CD14-positive monocyte (primary cell): Measurements from ENCODE around the gene SETD6. TPM values are rescaled to one million over a fixed set of nuclear protein-coding genes. Genes with fewer than 3 reads are reported as not detected.
A peak's percentile ranks its signal among the peaks of the same experiment; 100 is the strongest.

ENCODE experiments used
- DNase-seq, 3 donors: peaks; one replicate each; pipeline ENCODE4 v3.0.0-alpha.2; 2011 to 2022
- H2AFZ ChIP-seq: 2 replicates; pipeline ENCODE4 v1.6.0; 2012; ENCODE audit warnings: mild to moderate bottlenecking, low read depth, low read length, inconsistent platforms; ENCODE audit not compliant: insufficient read depth, poor library complexity, severe bottlenecking
- H3K27ac ChIP-seq, 2 donors: 1 replicate in 1 of 2; 2 replicates in 1 of 2; pipeline ENCODE4 v1.5.1; 2012 to 2013; ENCODE audit warnings: low read length in 2 of 2, control low read depth in 1 of 2, inconsistent platforms in 1 of 2, low read depth in 1 of 2, mild to moderate bottlenecking in 1 of 2
- H3K27me3 ChIP-seq, 2 donors: one replicate each; pipeline versions ENCODE4 v1.6.0 to v1.6.1; 2011 to 2013; ENCODE audit warnings: low read length in 2 of 2; ENCODE audit not compliant: control insufficient read depth in 2 of 2, insufficient read depth in 2 of 2
- H3K36me3 ChIP-seq, 2 donors: replicated peaks in 1 of 2; 1 replicate in 1 of 2; 2 replicates in 1 of 2; pipeline versions ENCODE4 v1.5.1 to v1.6.1; 2012 to 2013; ENCODE audit warnings: low read length in 2 of 2, control low read depth in 1 of 2, inconsistent platforms in 1 of 2, mild to moderate bottlenecking in 1 of 2; ENCODE audit not compliant: insufficient read depth in 2 of 2, control insufficient read depth in 1 of 2
- H3K4me1 ChIP-seq, 2 donors: 1 replicate in 1 of 2; 2 replicates in 1 of 2; pipeline versions ENCODE4 v1.5.1 to v1.6.1; 2012 to 2013; ENCODE audit warnings: low read length in 2 of 2, control low read depth in 1 of 2, inconsistent platforms in 1 of 2, mild to moderate bottlenecking in 1 of 2, moderate library complexity in 1 of 2; ENCODE audit not compliant: insufficient read depth in 2 of 2, control insufficient read depth in 1 of 2
- H3K4me2 ChIP-seq: replicated peaks from 2 replicates; pipeline ENCODE3; 2012; ENCODE audit warnings: low read length, moderate library complexity, mild to moderate bottlenecking; ENCODE audit not compliant: poor library complexity, severe bottlenecking; ENCODE audit errors: extremely low read depth
- H3K4me3 ChIP-seq, 3 experiments: fragments of 200-600 bp in 1 of 3; sonication (generic) in 1 of 3; replicated peaks in 1 of 3; 1 replicate in 2 of 3; 2 replicates in 1 of 3; pipeline ENCODE4 v1.5.1; 2011 to 2013; ENCODE audit warnings: low read length in 3 of 3, mild to moderate bottlenecking in 3 of 3, control low read depth in 2 of 3, low read depth in 2 of 3, inconsistent platforms in 1 of 3, moderate library complexity in 1 of 3
- H3K79me2 ChIP-seq: 2 replicates; pipeline ENCODE4 v1.6.0; 2012; ENCODE audit warnings: mild to moderate bottlenecking, control low read depth, inconsistent platforms, low read length, moderate library complexity; ENCODE audit not compliant: insufficient read depth
- H3K9ac ChIP-seq: 2 replicates; pipeline ENCODE4 v1.6.0; 2017; ENCODE audit warnings: low read length, mild to moderate bottlenecking; ENCODE audit not compliant: insufficient read depth, poor library complexity, severe bottlenecking
- H3K9me3 ChIP-seq, 2 donors: replicated peaks in 1 of 2; 1 replicate in 1 of 2; 2 replicates in 1 of 2; pipeline versions ENCODE4 v1.5.1 to v1.6.1; 2012 to 2013; ENCODE audit warnings: low read length in 2 of 2, control low read depth in 1 of 2; ENCODE audit not compliant: control insufficient read depth in 1 of 2, insufficient read depth in 1 of 2
- H4K20me1 ChIP-seq: 2 replicates; pipeline ENCODE4 v1.6.0; 2012; ENCODE audit warnings: mild to moderate bottlenecking, low read length, control low read depth, moderate library complexity; ENCODE audit not compliant: insufficient read depth
- H3K27ac Mint-ChIP-seq, 7 donors: one replicate each; pipeline ENCODE4 v1.8.0; 2020; ENCODE audit warnings: mild to moderate bottlenecking in 7 of 7, mixed read lengths in 7 of 7, moderate library complexity in 6 of 7, inconsistent platforms in 2 of 7
- H3K27me3 Mint-ChIP-seq, 3 donors: one replicate each; pipeline ENCODE4 v1.8.0; 2021 to 2022; ENCODE audit warnings: low read depth in 3 of 3, mild to moderate bottlenecking in 3 of 3, mixed read lengths in 3 of 3, moderate library complexity in 3 of 3, inconsistent platforms in 1 of 3
- H3K36me3 Mint-ChIP-seq, 2 donors: one replicate each; pipeline ENCODE4 v1.8.0; 2020; ENCODE audit warnings: mixed read lengths in 2 of 2, inconsistent platforms in 1 of 2, mild to moderate bottlenecking in 1 of 2
- H3K4me1 Mint-ChIP-seq: one replicate; pipeline ENCODE4 v1.8.0; 2020; ENCODE audit warnings: mild to moderate bottlenecking, mixed read lengths
- H3K4me3 Mint-ChIP-seq, 2 donors: one replicate each; pipeline ENCODE4 v1.8.0; 2020; ENCODE audit warnings: mild to moderate bottlenecking in 2 of 2, mixed read lengths in 2 of 2, moderate library complexity in 1 of 2
- H3K9me3 Mint-ChIP-seq, 7 donors: one replicate each; pipeline ENCODE4 v1.8.0; 2020 to 2022; ENCODE audit warnings: mixed read lengths in 7 of 7, mild to moderate bottlenecking in 6 of 7, moderate library complexity in 6 of 7, inconsistent platforms in 2 of 7
- CTCF ChIP-seq: fragments of 200-600 bp; IDR thresholded peaks from one replicate; pipeline ENCODE4 v1.8.0; 2022; ENCODE audit warnings: antibody characterized with exemption, mild to moderate bottlenecking
- WGBS: methylation state at CpG from one replicate; pipeline ENCODE4 v1.1.5; 2013; ENCODE audit warnings: missing lambda C conversion rate; ENCODE audit not compliant: insufficient coverage; 5-methylcytosine and 5-hydroxymethylcytosine counted together
- intact Hi-C, 2 donors: fragments of 100-400 bp; cut with micrococcal nuclease; formaldehyde crosslinking; loops; one replicate each; pipeline versions ENCODE4 v1.15.0 to v1.15.1; 2023
- polyA plus RNA-seq, 3 donors: library from polyadenylated mRNA; depleted of rRNA in 1 of 3; unstranded in 2 of 3; stranded (reverse) in 1 of 3; fragments of 300-500 nt in 2 of 3; fragments of >200 nt in 1 of 3; fragmentation: Illumina TruSeq in 2 of 3; gene quantifications; 1 replicate in 2 of 3; 2 replicates in 1 of 3; pipeline ENCODE4 v1.2.3, GENCODE V29; 2012 to 2021

SETD6 gene
- polyA plus RNA-seq, 3 donors, result 2.5 to 13.7 (median 3.4) TPM

GRCh38 chr16:58542291-58542690 is 27.0 kb downstream of the SETD6 start:
- H3K4me3 Mint-ChIP-seq, result no peak overlapping the region
- no peak for DNase-seq
- no peak overlapping the region for H3K27ac Mint-ChIP-seq
- H3K79me2 ChIP-seq, result no peaks in the 10 kb centered on the region
- H4K20me1 ChIP-seq, result peaks cover 44% of the 10 kb centered on the region
- no peak overlapping the region for H2AFZ ChIP-seq
- no peak overlapping the region for H3K9ac ChIP-seq
- peaks cover 99 to 100% of the 10 kb centered on the region in 2 donors for H3K36me3 ChIP-seq
- no peak overlapping the region for H3K4me3 ChIP-seq
- no peaks in the 10 kb centered on the region for H3K9me3 Mint-ChIP-seq
- H3K36me3 Mint-ChIP-seq, result peaks cover 92 to 98% of the 10 kb centered on the region in 2 donors
- no peaks in the 10 kb centered on the region for H3K27me3 ChIP-seq
- no peaks in the 10 kb centered on the region for H3K4me1 Mint-ChIP-seq
- intact Hi-C loops, result loop anchor here in 1 of 2 donors (5.0 kb wide), 1 partner anchor 40 kb away; no protein-coding TSS in a partner anchor
- WGBS, result 100% methylated on average over 1 of the region's 1 CpG
- no peak for TF ChIP-seq CTCF
- H3K4me1 ChIP-seq, result no peaks in the 10 kb centered on the region
- no peak overlapping the region for H3K27ac ChIP-seq
- H3K27me3 Mint-ChIP-seq, result no peaks in the 10 kb centered on the region
- no peaks in the 10 kb centered on the region for H3K9me3 ChIP-seq
- no peak overlapping the region for H3K4me2 ChIP-seq

GRCh38 chr16:58543685-58544084 is 28.4 kb downstream of the SETD6 start:
- H3K4me2 ChIP-seq, result no peak overlapping the region
- no peak overlapping the region for H3K27ac ChIP-seq
- no peaks in the 10 kb centered on the region for H3K27me3 ChIP-seq
- TF ChIP-seq CTCF, result no peak
- H3K4me3 ChIP-seq, result no peak overlapping the region
- H3K9ac ChIP-seq, result no peak overlapping the region
- peaks cover 92 to 100% of the 10 kb centered on the region in 2 donors for H3K36me3 Mint-ChIP-seq
- H3K9me3 Mint-ChIP-seq, result no peaks in the 10 kb centered on the region
- peaks cover 99 to 100% of the 10 kb centered on the region in 2 donors for H3K36me3 ChIP-seq
- no peaks in the 10 kb centered on the region for H3K4me1 Mint-ChIP-seq
- no peak overlapping the region for H2AFZ ChIP-seq
- WGBS, result 100% methylated on average over 3 of the region's 8 CpGs
- no peaks in the 10 kb centered on the region for H3K9me3 ChIP-seq
- no peak overlapping the region for H3K4me3 Mint-ChIP-seq
- H4K20me1 ChIP-seq, result peaks cover 50% of the 10 kb centered on the region
- H3K27ac Mint-ChIP-seq, result peak overlapping the region in 1 of 7 donors; percentile 6
- H3K4me1 ChIP-seq, result no peaks in the 10 kb centered on the region
- intact Hi-C loops, result loop anchor here in 1 of 2 donors (5.0 kb wide), 1 partner anchor 39 kb away; no protein-coding TSS in a partner anchor
- no peak for DNase-seq
- H3K27me3 Mint-ChIP-seq, result no peaks in the 10 kb centered on the region
- no peaks in the 10 kb centered on the region for H3K79me2 ChIP-seq
